Epithelial cell of prostate (primary cell): Measurements from ENCODE around the gene RPE.

Experiments
- DNase-seq: peaks from one replicate; pipeline ENCODE4 v3.0.0-alpha.2; 2011; ENCODE audit warnings: low read depth, low spot score
- H3K27ac ChIP-seq: fragments of 450-650 bp; 2 replicates; pipeline ENCODE4 v1.5.1; 2017; ENCODE audit warnings: mild to moderate bottlenecking

Gene RPE

DNA sequence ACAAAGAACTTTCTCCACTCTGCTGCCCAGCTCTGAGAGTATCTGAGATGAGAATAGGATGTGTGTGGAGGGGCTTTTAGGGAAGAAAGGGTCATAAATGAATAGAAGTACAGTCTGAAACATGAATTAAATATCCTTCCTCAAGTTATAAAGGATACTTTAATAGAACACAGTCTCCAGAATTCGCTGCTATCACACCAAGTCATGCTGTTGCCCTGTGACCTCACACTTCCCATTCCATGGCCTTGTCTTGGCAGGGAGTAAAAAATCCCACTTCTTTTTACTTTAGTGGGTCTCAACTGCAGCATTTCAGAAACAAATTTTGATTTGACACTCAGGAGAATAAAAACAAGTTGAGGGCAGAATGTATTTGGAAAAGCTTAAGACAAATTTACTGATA, 3.8 kb upstream of the RPE start:
- H3K27ac ChIP-seq: no peak overlapping the region
- no peak for DNase-seq

DNA sequence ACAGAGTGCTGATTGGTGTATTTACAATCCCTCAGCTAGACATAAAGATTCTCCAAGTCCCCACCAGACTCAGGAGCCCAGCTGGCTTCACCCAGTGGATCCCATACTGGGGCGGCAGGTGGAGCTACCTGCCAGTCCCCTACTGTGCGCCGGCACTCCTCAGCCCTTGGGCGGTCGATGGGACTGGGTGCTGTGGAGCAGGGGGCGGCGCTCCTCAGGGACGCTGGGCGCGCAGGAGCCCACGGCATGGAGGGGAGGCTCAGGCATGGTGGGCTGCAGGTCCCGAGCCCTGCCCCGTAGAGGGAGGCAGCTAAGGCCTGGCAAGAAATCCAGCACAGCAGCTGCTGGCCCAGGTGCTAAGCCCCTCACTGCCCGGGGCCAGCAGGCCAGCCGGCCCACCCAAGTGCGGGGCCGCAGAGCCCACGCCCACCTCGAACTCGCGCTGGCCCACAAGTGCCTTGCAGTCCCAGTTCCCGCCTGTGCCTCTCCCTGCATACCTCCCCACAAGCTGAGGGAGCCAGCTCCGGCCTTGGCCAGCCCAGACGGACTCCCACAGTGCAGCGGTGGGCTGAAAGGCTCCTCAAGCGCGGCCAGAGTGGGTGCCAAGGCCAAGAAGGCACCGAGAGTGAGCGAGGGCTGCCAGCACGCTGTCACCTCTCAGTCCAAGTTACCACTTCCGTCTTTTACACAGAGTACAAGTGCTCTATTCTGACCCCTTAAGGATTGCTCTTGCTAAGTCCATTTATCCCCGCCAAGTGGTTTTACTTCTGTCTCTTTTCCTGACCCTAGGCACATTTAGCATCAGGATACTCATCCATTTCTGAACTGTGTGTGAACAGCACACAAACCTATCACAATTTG, 1.7 kb upstream of the RPE start:
- H3K27ac ChIP-seq: no peak overlapping the region
- DNase-seq: no peak

DNA sequence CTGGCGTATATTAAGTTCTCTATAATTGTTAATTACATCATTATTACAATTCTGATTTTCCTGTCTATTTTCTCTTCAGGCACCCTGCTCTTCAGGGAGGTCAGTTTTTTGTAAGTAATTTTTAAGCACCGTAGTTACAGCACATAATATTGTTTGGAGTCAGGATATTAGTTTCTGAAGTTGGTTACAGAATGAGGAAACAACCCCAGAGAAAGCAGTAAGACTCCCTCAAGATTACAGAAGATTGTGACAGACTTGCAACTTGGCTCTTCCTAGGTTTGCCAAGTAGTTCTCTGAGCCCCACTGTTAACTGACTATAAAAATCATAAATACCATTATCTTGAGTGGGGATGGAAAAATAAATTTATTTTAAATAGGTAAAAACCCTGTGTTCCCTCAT, 921 bp downstream of the RPE start:
- DNase-seq: no peak
- H3K27ac ChIP-seq: peak overlapping the region; percentile 43

DNA sequence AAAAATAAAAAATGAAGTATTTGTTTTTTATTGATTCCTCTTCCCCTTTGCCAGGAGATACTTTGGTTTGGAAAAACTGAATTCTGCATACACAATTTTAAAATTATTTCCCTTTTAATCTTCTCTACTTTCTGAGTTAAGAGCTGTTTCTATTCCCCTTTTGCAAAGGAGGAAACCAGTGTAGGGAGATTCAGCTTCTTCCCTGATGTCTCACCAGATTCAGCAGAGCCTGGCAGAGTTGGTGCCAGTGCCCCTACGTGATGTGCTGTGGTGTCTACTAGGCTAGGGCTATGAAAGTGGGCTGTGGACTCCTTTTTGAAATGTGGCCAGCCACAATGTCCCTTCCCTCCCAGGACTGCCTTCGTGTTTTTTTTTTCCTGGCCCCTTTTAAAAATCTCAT, 2.4 kb downstream of the RPE start:
- no peak overlapping the region for H3K27ac ChIP-seq
- no peak for DNase-seq

DNA sequence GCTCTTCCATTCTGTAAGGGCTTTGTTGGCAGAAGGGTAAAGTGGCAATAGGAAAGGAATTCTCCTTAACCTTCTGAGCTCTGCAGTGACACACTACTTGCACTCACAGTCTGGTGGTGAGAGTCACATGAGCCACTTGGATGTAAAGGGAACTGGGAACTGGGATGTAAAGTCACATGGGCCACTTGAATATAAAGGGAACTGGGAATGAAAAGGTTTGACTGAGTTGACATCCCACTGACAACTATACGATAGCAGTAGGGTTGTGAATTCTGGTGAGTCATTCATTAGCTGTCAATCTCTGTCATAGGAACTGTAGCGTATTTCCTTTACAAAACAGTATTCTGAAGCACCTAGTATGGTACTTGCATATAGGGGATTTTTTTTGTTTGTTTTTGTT, 5.5 kb downstream of the RPE start:
- no peak overlapping the region for H3K27ac ChIP-seq
- no peak for DNase-seq

DNA sequence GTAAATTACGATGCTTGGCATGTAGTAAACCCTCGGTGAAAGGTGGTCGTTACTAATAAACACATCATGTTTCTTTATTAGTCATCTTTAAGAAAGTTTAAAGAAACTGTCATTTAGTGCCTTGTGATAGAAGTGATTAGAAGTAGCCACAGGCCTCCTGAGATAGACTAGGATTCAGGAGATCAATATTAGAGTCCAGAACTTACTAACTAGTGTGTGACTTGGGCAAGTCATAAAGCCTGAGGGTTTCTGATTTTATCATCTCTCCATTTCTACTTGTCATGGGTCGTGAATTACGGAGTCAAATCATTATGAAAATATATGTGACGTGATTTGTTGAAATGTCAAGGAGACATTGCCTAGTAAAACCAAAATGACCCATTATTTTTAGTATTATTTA, 6.7 kb downstream of the RPE start:
- H3K27ac ChIP-seq: no peak overlapping the region
- no peak for DNase-seq

DNA sequence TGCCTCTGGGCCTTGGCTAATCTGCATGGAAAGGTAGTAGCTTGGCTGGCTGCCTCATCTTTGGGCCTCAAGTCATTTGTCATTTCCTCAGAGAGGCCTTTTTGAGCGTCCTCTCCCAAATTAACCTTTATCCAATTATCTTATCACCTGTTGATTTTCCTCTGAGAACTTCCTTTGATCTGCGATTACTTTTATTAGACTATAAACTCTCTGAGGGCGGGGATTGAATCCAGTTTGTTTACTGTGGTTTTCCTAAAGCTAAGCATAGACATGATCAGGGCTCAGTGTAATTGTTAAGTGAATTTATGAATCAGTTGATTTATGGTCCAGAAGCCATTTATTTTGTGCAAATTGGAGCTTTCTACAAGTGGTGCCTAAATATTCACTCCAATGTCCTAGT, 7.5 kb downstream of the RPE start:
- no peak for DNase-seq
- no peak overlapping the region for H3K27ac ChIP-seq

DNA sequence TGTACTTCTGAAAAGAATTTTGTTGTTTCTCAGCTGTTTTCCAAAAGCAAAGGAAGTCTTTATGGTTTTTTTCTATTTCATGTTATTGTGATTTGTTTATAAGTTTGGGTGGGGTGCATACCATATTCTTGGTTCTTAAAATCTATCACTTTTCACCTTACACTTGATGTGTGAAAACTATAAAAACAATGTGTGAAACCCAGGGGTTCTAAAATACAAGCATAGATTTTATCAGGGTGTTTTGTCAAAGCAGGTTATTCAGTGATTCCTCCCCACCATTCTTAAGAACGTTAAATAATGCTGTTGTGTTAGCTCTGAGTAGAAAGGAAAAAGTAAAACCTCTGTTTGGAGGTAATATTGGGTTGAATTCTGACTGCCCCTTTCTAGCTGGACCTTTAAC, 17.7 kb downstream of the RPE start:
- H3K27ac ChIP-seq: no peak overlapping the region
- no peak for DNase-seq

DNA sequence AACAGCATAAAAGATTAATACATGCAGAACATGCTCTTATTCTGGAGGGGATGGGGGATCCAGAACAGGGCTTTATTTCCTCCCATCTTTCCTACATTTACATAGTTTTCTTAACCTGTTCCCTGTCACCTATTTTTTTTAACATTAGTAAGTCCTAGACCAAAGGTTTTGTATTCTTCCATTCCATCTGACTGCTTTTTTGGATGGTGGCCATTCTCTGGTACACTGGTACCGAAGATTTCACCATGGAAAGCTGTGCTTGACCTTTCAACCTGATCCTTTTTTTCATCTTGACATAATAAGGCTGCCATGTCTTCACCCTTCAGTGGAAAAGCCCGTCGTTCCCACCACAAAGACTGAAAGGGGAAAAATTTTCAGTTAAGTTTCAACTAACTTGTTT, 20.4 kb downstream of the RPE start:
- no peak for DNase-seq
- H3K27ac ChIP-seq: no peak overlapping the region

DNA sequence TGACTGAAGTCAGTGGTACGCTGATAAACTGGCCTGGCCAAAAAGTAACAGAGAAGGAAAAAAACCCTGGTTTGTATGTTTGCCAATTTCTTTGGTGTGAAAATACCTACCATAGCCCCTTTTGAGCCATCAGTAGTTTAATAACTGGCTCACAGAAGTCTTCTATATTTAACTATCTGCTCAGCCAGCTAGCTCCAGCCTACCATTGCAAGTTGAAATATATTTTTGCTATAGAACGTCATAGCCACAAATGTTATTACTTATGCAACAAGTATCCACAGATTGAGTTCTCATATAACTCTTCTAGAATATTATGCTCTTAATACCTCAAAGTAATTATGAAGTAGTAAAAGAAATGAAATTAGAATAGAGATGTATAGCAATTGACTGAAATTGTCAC, 25.2 kb downstream of the RPE start:
- H3K27ac ChIP-seq: no peak overlapping the region
- DNase-seq: no peak

DNA sequence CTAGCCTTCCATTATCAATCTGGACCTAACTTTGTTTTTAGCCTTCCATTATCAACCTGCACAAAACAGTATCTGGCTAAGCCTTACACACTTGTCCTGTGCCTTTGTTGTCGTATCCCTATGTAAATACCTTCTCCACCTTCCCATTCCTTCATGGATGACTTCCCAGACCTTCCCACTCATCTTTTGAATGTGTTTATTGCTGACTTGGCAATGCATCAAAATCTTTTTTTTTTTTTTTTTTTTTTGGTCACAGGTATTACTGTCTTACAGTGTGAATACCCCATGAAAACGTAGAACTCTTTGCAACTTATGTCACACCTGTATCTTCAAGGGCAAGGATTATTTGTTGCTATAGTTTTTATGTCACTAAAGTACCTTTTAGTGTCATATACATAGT, 25.7 kb downstream of the RPE start:
- DNase-seq: no peak
- H3K27ac ChIP-seq: no peak overlapping the region

DNA sequence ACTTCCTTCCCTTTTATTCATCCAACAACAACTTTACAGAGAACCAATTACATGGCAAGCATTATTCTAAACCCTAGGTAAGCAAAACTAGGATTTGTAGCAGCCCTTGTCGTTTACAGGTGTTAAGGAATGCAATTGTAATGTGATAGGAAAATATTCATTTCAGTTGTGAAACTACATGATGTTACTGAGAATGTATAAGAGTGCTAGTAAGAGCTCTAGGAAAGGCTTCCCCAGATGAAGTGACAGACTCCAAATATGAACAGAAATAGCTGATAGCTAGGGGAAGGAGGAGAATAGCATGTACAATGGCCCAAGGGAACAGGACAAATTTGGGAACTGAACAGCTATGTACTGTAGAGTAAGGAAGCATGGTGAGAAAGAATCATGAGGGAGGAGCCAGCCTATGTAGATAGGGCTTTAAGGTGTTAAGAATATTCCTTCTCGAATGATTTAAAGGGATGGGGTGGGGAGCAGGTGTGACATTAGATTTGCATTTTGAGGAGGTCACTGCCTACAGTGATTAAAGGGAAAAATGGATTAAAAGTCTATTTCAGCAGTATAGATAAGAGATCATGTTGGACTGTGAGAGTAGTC, 31.7 kb downstream of the RPE start:
- H3K27ac ChIP-seq: no peak overlapping the region
- no peak for DNase-seq

DNA sequence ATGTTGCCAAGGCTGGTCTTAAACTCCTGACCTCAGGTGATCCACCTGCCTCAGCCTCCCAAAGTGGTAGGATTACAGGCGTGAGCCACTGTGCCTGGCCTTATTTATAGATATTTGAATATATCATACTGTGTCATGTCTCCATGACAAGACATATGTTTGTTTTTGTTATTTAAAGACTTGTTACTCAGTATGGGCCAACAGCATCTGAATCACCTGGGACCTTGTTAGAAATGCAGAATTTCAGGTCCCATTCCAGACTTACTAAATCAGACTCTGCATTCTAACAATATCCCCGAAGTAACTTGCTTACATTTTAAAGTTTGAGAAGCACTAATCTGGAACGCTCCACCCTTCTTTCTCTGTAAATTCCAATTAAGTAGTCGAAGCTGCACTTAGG, 33.2 kb downstream of the RPE start:
- H3K27ac ChIP-seq: no peak overlapping the region
- DNase-seq: no peak

DNA sequence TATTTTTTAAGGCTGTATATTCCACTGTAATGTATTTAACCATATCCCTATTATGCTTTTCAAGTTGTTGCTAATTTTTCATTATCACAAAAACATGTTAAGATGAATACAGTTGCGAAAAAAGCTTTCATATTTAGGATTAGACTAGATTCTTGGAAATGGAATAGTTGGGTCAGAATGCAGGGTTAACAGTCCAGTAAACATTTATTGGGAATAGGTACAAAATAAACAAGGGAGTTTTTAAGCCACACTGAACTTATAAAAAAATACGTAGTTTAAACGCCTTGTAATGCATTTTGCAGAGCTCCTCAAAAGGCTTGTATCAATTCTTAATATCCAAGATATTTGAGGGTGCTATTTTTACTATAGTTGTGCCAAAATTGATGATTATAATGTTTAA, 35.6 kb downstream of the RPE start:
- no peak for DNase-seq
- no peak overlapping the region for H3K27ac ChIP-seq

DNA sequence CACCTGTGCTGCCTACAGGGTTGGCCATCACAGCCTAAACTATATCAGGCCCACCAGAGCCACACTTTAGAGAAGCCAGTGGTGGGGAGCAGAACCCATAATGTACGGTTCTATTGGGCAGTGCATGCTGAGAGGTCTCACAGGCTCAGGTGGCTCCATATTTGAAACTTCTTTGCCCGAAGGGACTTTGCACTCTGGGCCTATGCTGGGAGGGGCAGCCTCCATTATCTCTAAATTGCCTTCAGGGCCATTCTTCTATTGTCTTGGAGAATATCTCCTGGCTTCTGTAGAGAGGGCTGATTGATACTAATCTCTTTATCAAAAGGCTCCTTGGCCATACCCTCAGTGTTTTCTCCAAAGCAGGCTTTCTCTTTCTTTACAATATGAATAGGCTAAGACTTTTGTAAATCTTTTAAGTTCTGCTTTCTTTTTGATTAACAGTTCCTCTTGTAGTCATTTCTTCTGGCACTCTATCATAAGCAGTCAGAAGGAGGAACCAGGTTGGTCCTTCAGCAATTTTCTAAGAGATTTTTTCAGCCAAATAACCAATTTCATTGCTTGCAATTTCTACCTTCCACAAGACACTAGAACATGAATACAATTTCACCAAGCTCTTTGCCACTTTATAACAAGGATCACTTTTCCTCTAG, 44.5 kb downstream of the RPE start:
- no peak overlapping the region for H3K27ac ChIP-seq
- no peak for DNase-seq

DNA sequence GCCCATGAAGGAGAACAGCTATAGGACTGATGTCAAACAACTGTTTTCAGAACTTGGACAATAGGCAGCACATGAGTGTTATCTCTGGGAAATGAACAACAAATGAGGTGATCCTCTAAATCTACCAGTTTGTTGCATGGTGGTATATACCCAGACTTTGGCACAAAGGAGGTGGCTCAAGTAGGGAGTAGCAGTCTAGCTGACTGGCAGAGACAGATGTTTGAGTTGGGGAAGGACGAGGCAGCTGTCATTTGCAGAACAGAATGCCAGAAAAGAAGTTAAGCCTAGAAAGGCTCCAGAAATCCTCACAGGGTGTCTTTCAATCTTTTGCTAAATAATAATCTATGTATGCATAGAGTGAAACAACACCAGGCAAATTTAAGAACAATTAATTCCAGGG, 47.4 kb downstream of the RPE start:
- no peak for DNase-seq
- H3K27ac ChIP-seq: no peak overlapping the region

DNA sequence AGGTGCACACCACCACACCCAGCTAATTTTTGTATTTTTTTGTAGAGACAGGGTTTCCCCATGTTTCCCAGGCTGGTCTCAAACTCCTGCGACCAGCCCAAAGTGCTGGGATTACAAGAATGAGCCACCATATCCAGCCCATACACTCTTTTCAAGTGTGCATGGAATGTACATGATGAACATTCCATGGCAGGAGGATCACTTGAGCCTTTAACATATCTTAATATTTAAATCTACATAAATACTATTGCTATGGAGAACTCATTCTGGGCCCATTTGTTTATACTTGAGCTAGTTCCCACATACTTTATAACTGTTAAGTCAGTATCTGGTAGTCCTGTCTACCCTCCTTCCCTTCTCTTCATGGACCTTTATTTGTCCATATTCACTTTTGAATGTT, 48.4 kb downstream of the RPE start:
- H3K27ac ChIP-seq: no peak overlapping the region
- no peak for DNase-seq

DNA sequence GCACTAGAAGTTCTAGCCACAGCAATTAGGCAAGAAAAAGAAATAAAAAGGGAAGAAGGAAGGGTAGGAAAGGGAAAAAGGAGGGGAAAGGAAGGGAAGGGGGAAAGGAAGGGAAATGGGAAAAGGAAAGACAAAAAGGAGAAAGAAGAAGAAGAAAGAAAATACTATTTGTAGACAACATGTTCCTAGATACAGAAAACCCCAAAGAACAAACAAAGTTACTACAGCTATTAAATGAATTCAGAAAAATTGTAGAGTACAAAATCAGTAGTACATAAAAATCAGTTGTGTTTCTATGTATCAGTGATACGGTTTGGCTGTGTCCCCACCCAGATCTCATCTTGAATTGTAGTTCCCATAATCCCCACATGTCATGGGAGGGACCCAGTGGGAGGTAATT, 52.3 kb downstream of the RPE start:
- no peak overlapping the region for H3K27ac ChIP-seq
- DNase-seq: no peak

DNA sequence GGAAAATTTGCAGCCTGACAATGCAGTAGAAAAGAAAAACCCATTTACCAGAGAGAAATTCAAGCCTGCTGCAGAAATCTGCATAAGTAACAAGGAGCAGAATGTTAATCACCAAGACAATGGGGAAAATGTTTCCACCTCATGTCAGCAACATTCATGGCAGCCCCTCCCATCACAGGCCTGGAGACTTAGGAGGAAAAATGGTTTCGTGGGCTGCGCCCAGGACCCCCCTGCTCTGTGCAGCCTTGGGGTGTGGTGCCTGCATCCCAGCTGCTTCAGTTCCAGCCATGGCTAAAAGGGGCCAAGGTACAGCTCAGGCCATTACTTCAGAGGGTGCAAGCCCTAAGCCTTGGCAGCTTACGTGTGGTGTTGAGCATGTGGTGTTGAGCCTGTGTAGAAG, 53.4 kb downstream of the RPE start:
- H3K27ac ChIP-seq: no peak overlapping the region
- DNase-seq: no peak

DNA sequence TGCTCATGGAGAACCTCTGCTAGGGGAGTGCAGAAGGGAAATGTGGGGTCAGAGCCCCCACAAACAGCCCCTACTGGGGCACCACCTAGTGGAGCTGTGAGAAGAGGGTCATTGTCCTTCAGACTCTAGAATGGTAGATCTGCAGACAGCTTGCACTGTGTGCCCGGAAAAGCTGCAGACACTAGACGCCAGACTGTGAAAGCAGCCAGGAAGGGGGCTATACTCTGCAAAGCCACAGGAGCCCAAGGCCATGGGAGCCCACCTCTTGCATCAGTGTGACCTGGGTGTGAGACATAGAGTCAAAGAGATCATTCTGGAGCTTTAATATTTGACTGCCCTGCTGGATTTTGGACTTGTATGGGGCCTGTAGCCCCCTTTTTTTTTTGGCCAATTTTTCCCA, 60.9 kb downstream of the RPE start:
- no peak for DNase-seq
- H3K27ac ChIP-seq: no peak overlapping the region
